ENCODE measurements around the gene PRR12. TPM values are rescaled to one million over a fixed set of nuclear protein-coding genes. Genes with fewer than 3 reads are reported as not detected.

The PRR12 gene
- total RNA-seq, 1 donor: 2.2 TPM

DNA sequence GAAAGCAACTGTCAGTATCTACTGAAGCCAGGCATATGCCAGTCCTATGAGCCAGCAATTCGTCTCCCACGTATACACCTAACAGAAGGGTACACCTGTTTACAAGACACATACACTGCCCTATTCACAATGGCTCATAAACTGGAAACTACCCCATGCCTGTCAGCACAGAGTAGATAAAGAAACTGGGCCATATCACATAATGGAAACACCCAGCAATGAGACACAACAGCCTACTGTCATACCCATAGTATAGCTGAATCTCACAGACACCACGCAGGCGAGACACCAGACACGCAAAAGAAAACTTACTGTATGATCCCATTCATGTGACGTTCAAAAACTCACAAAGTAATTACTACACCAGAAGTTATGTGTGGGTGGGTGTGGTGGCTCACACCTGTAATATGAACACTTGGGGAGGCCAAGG is 26.4 kb upstream of the PRR12 start:
- no peaks in the 10 kb centered on the region for H3K27me3 ChIP-seq (ENCODE audit: insufficient read depth, low read length)
- H3K79me2 ChIP-seq (ENCODE audit: insufficient read depth, low read length): peaks cover 58% of the 10 kb centered on the region
- no peak overlapping the region for H3K4me3 ChIP-seq (ENCODE audit: insufficient read depth, low read length)
- peaks cover 2% of the 10 kb centered on the region for H3K36me3 ChIP-seq (ENCODE audit: insufficient read depth, low read length)
- peaks cover 5% of the 10 kb centered on the region for H3K4me1 ChIP-seq (ENCODE audit: insufficient read depth, low read length)
- peak; percentile 13 for DNase-seq (ENCODE audit: insufficient read length, low spot score, missing footprints)
- H4K20me1 ChIP-seq (ENCODE audit: insufficient read depth, low read length): peaks cover 20% of the 10 kb centered on the region
- TF ChIP-seq, protein P1, sequence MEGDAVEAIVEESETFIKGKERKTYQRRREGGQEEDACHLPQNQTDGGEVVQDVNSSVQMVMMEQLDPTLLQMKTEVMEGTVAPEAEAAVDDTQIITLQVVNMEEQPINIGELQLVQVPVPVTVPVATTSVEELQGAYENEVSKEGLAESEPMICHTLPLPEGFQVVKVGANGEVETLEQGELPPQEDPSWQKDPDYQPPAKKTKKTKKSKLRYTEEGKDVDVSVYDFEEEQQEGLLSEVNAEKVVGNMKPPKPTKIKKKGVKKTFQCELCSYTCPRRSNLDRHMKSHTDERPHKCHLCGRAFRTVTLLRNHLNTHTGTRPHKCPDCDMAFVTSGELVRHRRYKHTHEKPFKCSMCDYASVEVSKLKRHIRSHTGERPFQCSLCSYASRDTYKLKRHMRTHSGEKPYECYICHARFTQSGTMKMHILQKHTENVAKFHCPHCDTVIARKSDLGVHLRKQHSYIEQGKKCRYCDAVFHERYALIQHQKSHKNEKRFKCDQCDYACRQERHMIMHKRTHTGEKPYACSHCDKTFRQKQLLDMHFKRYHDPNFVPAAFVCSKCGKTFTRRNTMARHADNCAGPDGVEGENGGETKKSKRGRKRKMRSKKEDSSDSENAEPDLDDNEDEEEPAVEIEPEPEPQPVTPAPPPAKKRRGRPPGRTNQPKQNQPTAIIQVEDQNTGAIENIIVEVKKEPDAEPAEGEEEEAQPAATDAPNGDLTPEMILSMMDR (IDR thresholded peaks at IDR 0.05; ENCODE audit: extremely low read depth, low read depth, low read length): no peak
- no peaks in the 10 kb centered on the region for H3K9me3 ChIP-seq (ENCODE audit: low read depth, low read length)
- H3K4me2 ChIP-seq (ENCODE audit: insufficient read depth, low read length): no peak overlapping the region
- H2AFZ ChIP-seq (ENCODE audit: low read length): no peak overlapping the region
- no peak overlapping the region for H3K27ac ChIP-seq (ENCODE audit: low read depth, low read length)

DNA sequence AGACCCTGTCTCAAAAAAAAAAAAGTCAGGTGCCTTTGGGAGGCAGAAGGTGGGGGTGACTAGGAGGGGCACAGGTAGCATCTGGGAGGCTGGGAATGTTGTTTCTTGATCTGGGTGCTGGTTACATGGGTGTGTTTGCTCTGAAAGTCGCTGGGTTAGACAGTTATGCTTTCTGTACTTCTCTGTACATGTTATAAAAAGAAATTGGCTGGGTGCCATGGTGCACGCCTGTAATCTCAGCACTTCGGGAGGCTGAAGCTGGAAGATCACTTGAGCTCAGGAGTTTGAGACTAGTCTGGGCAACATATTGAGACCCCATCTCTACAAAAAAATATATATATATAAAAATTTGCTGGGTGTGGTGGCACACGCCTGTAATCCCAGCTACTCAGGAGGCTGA is 25.7 kb upstream of the PRR12 start:
- no peak for DNase-seq (ENCODE audit: insufficient read length, low spot score, missing footprints)
- H2AFZ ChIP-seq (ENCODE audit: low read length): no peak overlapping the region
- no peaks in the 10 kb centered on the region for H3K36me3 ChIP-seq (ENCODE audit: insufficient read depth, low read length)
- TF ChIP-seq, protein P1 (IDR thresholded peaks at IDR 0.05; ENCODE audit: extremely low read depth, low read depth, low read length): no peak
- H3K27me3 ChIP-seq (ENCODE audit: insufficient read depth, low read length): no peaks in the 10 kb centered on the region
- H4K20me1 ChIP-seq (ENCODE audit: insufficient read depth, low read length): peaks cover 23% of the 10 kb centered on the region
- no peak overlapping the region for H3K4me2 ChIP-seq (ENCODE audit: insufficient read depth, low read length)
- no peak overlapping the region for H3K4me3 ChIP-seq (ENCODE audit: insufficient read depth, low read length)
- H3K79me2 ChIP-seq (ENCODE audit: insufficient read depth, low read length): peaks cover 60% of the 10 kb centered on the region
- no peaks in the 10 kb centered on the region for H3K9me3 ChIP-seq (ENCODE audit: low read depth, low read length)
- H3K27ac ChIP-seq (ENCODE audit: low read depth, low read length): no peak overlapping the region
- H3K4me1 ChIP-seq (ENCODE audit: insufficient read depth, low read length): peaks cover 6% of the 10 kb centered on the region

- DNase-seq (ENCODE audit: insufficient read length, low spot score, missing footprints): no peak
- no peak overlapping the region for H3K4me3 ChIP-seq (ENCODE audit: insufficient read depth, low read length)
- H3K79me2 ChIP-seq (ENCODE audit: insufficient read depth, low read length): peaks cover 57% of the 10 kb centered on the region
- H2AFZ ChIP-seq (ENCODE audit: low read length): no peak overlapping the region
- H3K9me3 ChIP-seq (ENCODE audit: low read depth, low read length): no peaks in the 10 kb centered on the region
- H3K4me2 ChIP-seq (ENCODE audit: insufficient read depth, low read length): no peak overlapping the region
- no peak overlapping the region for H3K27ac ChIP-seq (ENCODE audit: low read depth, low read length)
- peaks cover 20% of the 10 kb centered on the region for H4K20me1 ChIP-seq (ENCODE audit: insufficient read depth, low read length)
- TF ChIP-seq, protein P1 (IDR thresholded peaks at IDR 0.05; ENCODE audit: extremely low read depth, low read depth, low read length): no peak
- H3K36me3 ChIP-seq (ENCODE audit: insufficient read depth, low read length): no peaks in the 10 kb centered on the region
- no peaks in the 10 kb centered on the region for H3K27me3 ChIP-seq (ENCODE audit: insufficient read depth, low read length)
- H3K4me1 ChIP-seq (ENCODE audit: insufficient read depth, low read length): peaks cover 10% of the 10 kb centered on the region
Measured at GRCh38 chr19:49566302-49566701, 24.7 kb upstream of the PRR12 start.

GRCh38 chr19:49567861-49568441 is 23.0 kb upstream of the PRR12 start:
- peak; percentile 56 for DNase-seq (ENCODE audit: insufficient read length, low spot score, missing footprints)
- no peak overlapping the region for H2AFZ ChIP-seq (ENCODE audit: low read length)
- peaks cover 58% of the 10 kb centered on the region for H3K79me2 ChIP-seq (ENCODE audit: insufficient read depth, low read length)
- no peaks in the 10 kb centered on the region for H3K36me3 ChIP-seq (ENCODE audit: insufficient read depth, low read length)
- H3K27ac ChIP-seq (ENCODE audit: low read depth, low read length): no peak overlapping the region
- H3K27me3 ChIP-seq (ENCODE audit: insufficient read depth, low read length): no peaks in the 10 kb centered on the region
- no peak overlapping the region for H3K4me2 ChIP-seq (ENCODE audit: insufficient read depth, low read length)
- H3K4me1 ChIP-seq (ENCODE audit: insufficient read depth, low read length): peaks cover 13% of the 10 kb centered on the region
- H3K4me3 ChIP-seq (ENCODE audit: insufficient read depth, low read length): no peak overlapping the region
- H4K20me1 ChIP-seq (ENCODE audit: insufficient read depth, low read length): peaks cover 18% of the 10 kb centered on the region
- TF ChIP-seq, protein P1 (IDR thresholded peaks at IDR 0.05; ENCODE audit: extremely low read depth, low read depth, low read length): no peak
- no peaks in the 10 kb centered on the region for H3K9me3 ChIP-seq (ENCODE audit: low read depth, low read length)

All from osteoblast (primary cell).